Trophoblast cell (in vitro differentiated cells and primary cell): Measurements from ENCODE around the gene ZBTB24.

ENCODE experiments used
- DNase-seq, 2 donors: peaks; one replicate each; pipeline ENCODE4 v3.0.0-alpha.2; 2016
- H2AFZ ChIP-seq: 2 replicates; pipeline ENCODE4 v1.6.1; 2013; ENCODE audit warnings: low read length, moderate library complexity, mild to moderate bottlenecking; ENCODE audit not compliant: insufficient read depth, poor library complexity
- H2AK5ac ChIP-seq: 2 replicates; pipeline ENCODE4 v1.6.1; 2013; ENCODE audit warnings: mild to moderate bottlenecking, low read length
- H2BK120ac ChIP-seq: 2 replicates; pipeline ENCODE4 v1.6.1; 2013; ENCODE audit warnings: low read length, mild to moderate bottlenecking, moderate library complexity; ENCODE audit not compliant: insufficient read depth, poor library complexity
- H2BK12ac ChIP-seq: 2 replicates; pipeline ENCODE4 v1.6.1; 2013; ENCODE audit warnings: mild to moderate bottlenecking, low read length, moderate library complexity
- H2BK5ac ChIP-seq: 2 replicates; pipeline ENCODE4 v1.6.1; 2013; ENCODE audit warnings: low read length, low read depth, moderate library complexity, mild to moderate bottlenecking; ENCODE audit not compliant: poor library complexity
- H3K14ac ChIP-seq: 2 replicates; pipeline ENCODE4 v1.6.1; 2013; ENCODE audit warnings: mild to moderate bottlenecking, low read length
- H3K18ac ChIP-seq: 2 replicates; pipeline ENCODE4 v1.6.1; 2013; ENCODE audit warnings: mild to moderate bottlenecking, low read length
- H3K23ac ChIP-seq: 2 replicates; pipeline ENCODE4 v1.6.1; 2013; ENCODE audit warnings: low read length
- H3K27ac ChIP-seq: 2 replicates; pipeline ENCODE4 v1.5.1; 2013; ENCODE audit warnings: low read depth, mild to moderate bottlenecking, inconsistent platforms, low read length, moderate library complexity
- H3K27me3 ChIP-seq: 2 replicates; pipeline ENCODE4 v1.6.1; 2013; ENCODE audit warnings: inconsistent platforms, mild to moderate bottlenecking, low read length, moderate library complexity; ENCODE audit not compliant: insufficient read depth
- H3K36me3 ChIP-seq, 2 experiments: 1 replicate in 1 of 2; 2 replicates in 1 of 2; pipeline ENCODE4 v1.6.1; 2013; ENCODE audit warnings: low read length in 2 of 2, mild to moderate bottlenecking in 2 of 2, moderate library complexity in 1 of 2; ENCODE audit not compliant: insufficient read depth in 2 of 2, control insufficient read depth in 1 of 2
- H3K4ac ChIP-seq: 2 replicates; pipeline ENCODE4 v1.6.1; 2013; ENCODE audit warnings: low read depth, mild to moderate bottlenecking, low read length, moderate library complexity
- H3K4me1 ChIP-seq, 2 experiments: 1 replicate in 1 of 2; 2 replicates in 1 of 2; pipeline ENCODE4 v1.6.1; 2013; ENCODE audit warnings: low read length in 2 of 2, mild to moderate bottlenecking in 2 of 2, moderate library complexity in 1 of 2; ENCODE audit not compliant: insufficient read depth in 2 of 2, control insufficient read depth in 1 of 2
- H3K4me2 ChIP-seq: 2 replicates; pipeline ENCODE4 v1.6.1; 2013; ENCODE audit warnings: inconsistent platforms, mild to moderate bottlenecking, low read length, moderate library complexity
- H3K4me3 ChIP-seq: 2 replicates; pipeline ENCODE4 v1.5.1; 2013; ENCODE audit warnings: mild to moderate bottlenecking, low read depth, low read length, inconsistent platforms
- H3K79me1 ChIP-seq: one replicate; pipeline ENCODE4 v1.6.1; 2013; ENCODE audit warnings: low read length
- H3K79me2 ChIP-seq: 2 replicates; pipeline ENCODE4 v1.6.1; 2013; ENCODE audit warnings: low read length, mild to moderate bottlenecking; ENCODE audit not compliant: control insufficient read depth, insufficient read depth, poor library complexity
- H3K9ac ChIP-seq: 2 replicates; pipeline ENCODE4 v1.6.1; 2013; ENCODE audit warnings: mild to moderate bottlenecking, low read length
- H3K9me3 ChIP-seq: 2 replicates; pipeline ENCODE4 v1.6.1; 2013; ENCODE audit warnings: low read depth, mild to moderate bottlenecking, control low read depth, inconsistent platforms, low read length; ENCODE audit not compliant: insufficient read depth
- H4K12ac ChIP-seq: 2 replicates; pipeline ENCODE4 v1.6.1; 2013; ENCODE audit warnings: low read depth, mild to moderate bottlenecking, low read length, moderate library complexity
- H4K8ac ChIP-seq: 2 replicates; pipeline ENCODE4 v1.6.1; 2013; ENCODE audit warnings: low read depth, mild to moderate bottlenecking, low read length, moderate library complexity
- H4K91ac ChIP-seq: one replicate; pipeline ENCODE4 v1.6.1; 2013; ENCODE audit warnings: low read depth, mild to moderate bottlenecking, low read length, moderate library complexity
- WGBS: extraction: QIAGEN DNeasy Blood & Tissue Kit; methylation state at CpG from one replicate; pipeline ENCODE4 v1.1.7; 2013; ENCODE audit warnings: missing lambda C conversion rate; ENCODE audit not compliant: insufficient read length, insufficient coverage; ENCODE audit errors: extremely low coverage; 5-methylcytosine and 5-hydroxymethylcytosine counted together

Gene ZBTB24

DNA sequence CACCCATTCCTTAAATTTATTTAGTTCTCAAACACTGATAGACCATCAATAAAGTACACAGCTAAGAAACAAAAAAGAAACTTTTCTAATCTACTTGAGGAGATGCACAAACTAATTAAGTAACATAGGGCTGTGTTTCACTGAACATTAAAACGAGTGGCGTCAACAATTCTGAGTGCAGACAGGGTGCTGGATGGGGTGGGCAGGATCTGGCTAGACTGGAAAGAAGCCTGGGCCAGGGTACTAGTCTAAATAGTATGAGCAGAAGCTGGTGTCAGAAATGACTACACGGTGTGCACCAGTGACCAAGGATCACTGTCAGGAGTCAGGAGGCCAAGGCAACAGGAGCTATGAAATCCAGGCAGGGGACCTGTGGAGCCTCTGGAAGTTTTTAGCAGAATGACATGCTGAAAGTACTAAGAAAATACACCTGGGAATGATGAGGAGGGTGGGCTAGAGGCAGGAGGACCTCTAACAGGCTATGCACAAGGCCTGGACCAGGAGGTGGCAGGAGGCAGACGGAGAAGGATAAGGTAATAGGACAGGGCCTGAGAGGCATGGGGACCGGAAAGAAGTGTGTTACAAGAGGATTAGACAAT, 13.3 kb downstream of the ZBTB24 start:
- no peaks in the 10 kb centered on the region for H3K27me3 ChIP-seq
- no peak overlapping the region for H2BK12ac ChIP-seq
- no peaks in the 10 kb centered on the region for H3K79me1 ChIP-seq
- H2AK5ac ChIP-seq: no peak overlapping the region
- WGBS: no CpG with 5 or more reads among the region's 5 CpGs
- H3K9me3 ChIP-seq: no peaks in the 10 kb centered on the region
- no peak overlapping the region for H4K8ac ChIP-seq
- no peak overlapping the region for H3K18ac ChIP-seq
- H3K36me3 ChIP-seq: peaks cover 25 to 54% of the 10 kb centered on the region in 2 experiments
- no peak for DNase-seq
- H3K4me1 ChIP-seq: peaks cover 0 to 2% of the 10 kb centered on the region in 2 experiments
- no peak overlapping the region for H2AFZ ChIP-seq
- H4K12ac ChIP-seq: no peak overlapping the region
- H3K4ac ChIP-seq: no peak overlapping the region
- no peak overlapping the region for H3K14ac ChIP-seq
- no peak overlapping the region for H3K4me3 ChIP-seq
- H3K79me2 ChIP-seq: no peaks in the 10 kb centered on the region
- no peak overlapping the region for H3K27ac ChIP-seq
- H3K23ac ChIP-seq: no peak overlapping the region
- H4K91ac ChIP-seq: no peak overlapping the region
- H3K9ac ChIP-seq: no peak overlapping the region
- no peak overlapping the region for H3K4me2 ChIP-seq
- no peak overlapping the region for H2BK5ac ChIP-seq
- H2BK120ac ChIP-seq: no peak overlapping the region

GRCh38 chr6:109467696-109468095, 15.3 kb downstream of the ZBTB24 start:
- Histone ChIP-seq H3K4me1 (peaks cover 0 to 2% of the 10 kb centered on the region in 2 experiments), H2BK5ac (no peak overlapping the region), H4K12ac (no peak overlapping the region), H3K27me3 (no peaks in the 10 kb centered on the region), H3K79me2 (no peaks in the 10 kb centered on the region), H2BK120ac (no peak overlapping the region), H2BK12ac (no peak overlapping the region), H3K27ac (no peak overlapping the region), H3K14ac (no peak overlapping the region), H4K8ac (no peak overlapping the region), H3K4me2 (no peak overlapping the region), H2AFZ (no peak overlapping the region), H3K79me1 (no peaks in the 10 kb centered on the region), H3K9ac (no peak overlapping the region), H3K18ac (no peak overlapping the region), H3K4ac (no peak overlapping the region), H2AK5ac (no peak overlapping the region), H3K9me3 (no peaks in the 10 kb centered on the region), H3K4me3 (no peak overlapping the region), H3K23ac (no peak overlapping the region), H3K36me3 (peaks cover 15 to 45% of the 10 kb centered on the region in 2 experiments), H4K91ac (no peak overlapping the region)
- 100% methylated on average over 1 of the region's 6 CpGs for WGBS
- no peak for DNase-seq

GRCh38 chr6:109466212-109466923, 16.7 kb downstream of the ZBTB24 start:
- Histone ChIP-seq H3K23ac (no peak overlapping the region), H3K9me3 (no peaks in the 10 kb centered on the region), H3K27me3 (no peaks in the 10 kb centered on the region), H3K9ac (no peak overlapping the region), H3K4me1 (no peaks in the 10 kb centered on the region), H2BK5ac (no peak overlapping the region), H3K4me2 (no peak overlapping the region), H3K36me3 (peaks cover 13 to 37% of the 10 kb centered on the region in 2 experiments), H4K12ac (no peak overlapping the region), H4K8ac (no peak overlapping the region), H3K79me2 (no peaks in the 10 kb centered on the region), H3K4ac (no peak overlapping the region), H2AK5ac (no peak overlapping the region), H2BK12ac (no peak overlapping the region), H2BK120ac (no peak overlapping the region), H4K91ac (no peak overlapping the region), H3K27ac (no peak overlapping the region), H3K4me3 (no peak overlapping the region), H3K14ac (no peak overlapping the region), H3K79me1 (no peaks in the 10 kb centered on the region), H2AFZ (no peak overlapping the region), H3K18ac (no peak overlapping the region)
- peak in 1 of 2 donors; percentile 19 for DNase-seq
- WGBS: no CpG with 5 or more reads among the region's 7 CpGs

GRCh38 chr6:109465772-109466171, 17.2 kb downstream of the ZBTB24 start:
- Histone ChIP-seq H3K4me2 (no peak overlapping the region), H3K4me3 (no peak overlapping the region), H2BK12ac (no peak overlapping the region), H4K8ac (no peak overlapping the region), H4K12ac (no peak overlapping the region), H2BK120ac (no peak overlapping the region), H3K27ac (no peak overlapping the region), H2AFZ (no peak overlapping the region), H3K36me3 (peaks cover 13 to 33% of the 10 kb centered on the region in 2 experiments), H2BK5ac (no peak overlapping the region), H3K27me3 (no peaks in the 10 kb centered on the region), H3K9me3 (no peaks in the 10 kb centered on the region), H2AK5ac (no peak overlapping the region), H4K91ac (no peak overlapping the region), H3K4me1 (no peaks in the 10 kb centered on the region), H3K79me2 (no peaks in the 10 kb centered on the region), H3K4ac (no peak overlapping the region), H3K23ac (no peak overlapping the region), H3K79me1 (no peaks in the 10 kb centered on the region), H3K14ac (no peak overlapping the region), H3K9ac (no peak overlapping the region), H3K18ac (no peak overlapping the region)
- no CpG with 5 or more reads among the region's 7 CpGs for WGBS
- no peak for DNase-seq
